Choroid plexus epithelial cell (primary cell): ENCODE data around the gene MPZL2.

ENCODE experiments used
- DNase-seq: peaks from one replicate; pipeline ENCODE4 v3.0.0-alpha.2; 2010; ENCODE audit warnings: low read depth
- H3K4me3 ChIP-seq: 2 replicates; pipeline ENCODE4 v1.5.1; 2011; ENCODE audit warnings: low read depth, mild to moderate bottlenecking, control low read depth, low read length, moderate library complexity
- TF ChIP-seq, protein P1 (sequence below): conservative IDR thresholded peaks from 2 replicates; pipeline ENCODE4 v1.5.1; 2011; ENCODE audit warnings: low read depth, mild to moderate bottlenecking, control low read depth, inconsistent platforms, low read length, moderate library complexity

MPZL2 gene

DNA sequence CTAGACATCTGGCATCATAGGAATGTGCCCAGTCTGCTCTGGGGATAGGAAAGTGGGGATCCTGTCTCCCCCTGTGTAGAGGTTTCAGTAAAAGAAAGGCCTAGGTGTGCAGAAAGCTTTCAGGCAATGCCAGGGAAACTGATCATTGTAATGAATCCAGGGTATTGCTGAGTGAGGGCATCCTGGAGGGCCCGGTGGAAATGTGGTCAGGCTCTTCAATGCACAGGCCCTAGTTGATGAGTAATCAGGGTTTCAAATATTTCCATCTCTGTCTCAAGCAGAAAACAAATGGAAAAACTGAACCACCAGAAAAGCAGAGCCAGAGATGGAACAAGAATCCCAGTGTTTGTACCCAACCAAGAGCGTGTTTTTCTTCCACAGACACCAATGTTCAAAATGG, 42.5 kb upstream of the MPZL2 start:
- H3K4me3 ChIP-seq, result no peak overlapping the region
- DNase-seq, result no peak
- TF ChIP-seq, protein P1, sequence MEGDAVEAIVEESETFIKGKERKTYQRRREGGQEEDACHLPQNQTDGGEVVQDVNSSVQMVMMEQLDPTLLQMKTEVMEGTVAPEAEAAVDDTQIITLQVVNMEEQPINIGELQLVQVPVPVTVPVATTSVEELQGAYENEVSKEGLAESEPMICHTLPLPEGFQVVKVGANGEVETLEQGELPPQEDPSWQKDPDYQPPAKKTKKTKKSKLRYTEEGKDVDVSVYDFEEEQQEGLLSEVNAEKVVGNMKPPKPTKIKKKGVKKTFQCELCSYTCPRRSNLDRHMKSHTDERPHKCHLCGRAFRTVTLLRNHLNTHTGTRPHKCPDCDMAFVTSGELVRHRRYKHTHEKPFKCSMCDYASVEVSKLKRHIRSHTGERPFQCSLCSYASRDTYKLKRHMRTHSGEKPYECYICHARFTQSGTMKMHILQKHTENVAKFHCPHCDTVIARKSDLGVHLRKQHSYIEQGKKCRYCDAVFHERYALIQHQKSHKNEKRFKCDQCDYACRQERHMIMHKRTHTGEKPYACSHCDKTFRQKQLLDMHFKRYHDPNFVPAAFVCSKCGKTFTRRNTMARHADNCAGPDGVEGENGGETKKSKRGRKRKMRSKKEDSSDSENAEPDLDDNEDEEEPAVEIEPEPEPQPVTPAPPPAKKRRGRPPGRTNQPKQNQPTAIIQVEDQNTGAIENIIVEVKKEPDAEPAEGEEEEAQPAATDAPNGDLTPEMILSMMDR, result no peak

DNA sequence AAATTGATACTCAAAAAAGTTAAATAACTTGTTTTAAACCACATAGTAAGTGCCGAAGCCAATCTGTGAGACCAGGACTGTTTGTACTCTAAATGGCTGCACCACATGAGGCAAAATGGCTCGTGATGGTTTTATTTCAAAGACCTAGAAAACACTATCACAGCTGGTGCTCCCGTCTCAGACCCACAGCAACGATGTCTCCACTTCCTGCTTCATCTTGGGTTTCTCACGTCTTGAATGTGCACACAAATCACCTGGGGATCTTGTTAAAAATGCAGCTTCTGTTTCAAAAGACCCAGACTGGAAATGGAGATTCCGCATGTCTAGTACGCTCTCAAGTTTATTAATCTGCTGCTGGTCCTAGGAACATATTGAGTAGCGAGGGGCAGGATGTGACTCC, 41.6 kb upstream of the MPZL2 start:
- no peak for DNase-seq
- no peak overlapping the region for H3K4me3 ChIP-seq
- TF ChIP-seq, protein P1, result no peak

DNA sequence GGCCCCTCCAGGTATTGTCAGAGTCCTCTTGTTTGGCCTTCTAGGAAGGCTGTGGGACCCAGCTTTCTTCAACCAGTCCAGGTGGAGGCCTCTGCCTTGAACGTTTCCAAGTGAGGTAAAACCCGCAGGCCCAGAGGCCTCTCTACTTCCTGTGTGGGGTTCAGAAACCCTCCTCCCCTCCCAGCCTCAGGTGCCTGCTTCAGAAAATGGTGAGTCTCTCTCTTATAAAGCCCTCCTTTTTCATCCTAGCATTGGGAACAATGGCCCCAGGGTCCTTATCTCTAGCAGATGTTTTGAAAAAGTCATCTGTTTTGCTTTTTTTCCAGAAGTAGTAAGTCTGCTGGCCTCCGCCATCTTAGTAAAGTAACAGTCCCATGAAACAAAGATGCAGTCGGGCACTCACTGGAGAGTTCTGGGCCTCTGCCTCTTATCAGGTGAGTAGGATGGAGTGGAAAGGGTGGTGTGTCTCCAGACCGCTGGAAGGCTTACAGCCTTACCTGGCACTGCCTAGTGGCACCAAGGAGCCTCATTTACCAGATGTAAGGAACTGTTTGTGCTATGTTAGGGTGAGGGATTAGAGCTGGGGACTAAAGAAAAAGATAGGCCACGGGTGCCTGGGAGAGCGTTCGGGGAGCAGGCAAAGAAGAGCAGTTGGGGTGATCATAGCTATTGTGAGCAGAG, 40.6 kb upstream of the MPZL2 start, which contains the start of gene CD3E:
Gene CD3E (plus strand): TSS at position 163 of the 681 bp plus-strand sequence. CDS start 223 bp downstream, at position 386.
- TF ChIP-seq, protein P1, result no peak
- no peak for DNase-seq
- no peak within 1 kb of the TSS for H3K4me3 ChIP-seq

DNA sequence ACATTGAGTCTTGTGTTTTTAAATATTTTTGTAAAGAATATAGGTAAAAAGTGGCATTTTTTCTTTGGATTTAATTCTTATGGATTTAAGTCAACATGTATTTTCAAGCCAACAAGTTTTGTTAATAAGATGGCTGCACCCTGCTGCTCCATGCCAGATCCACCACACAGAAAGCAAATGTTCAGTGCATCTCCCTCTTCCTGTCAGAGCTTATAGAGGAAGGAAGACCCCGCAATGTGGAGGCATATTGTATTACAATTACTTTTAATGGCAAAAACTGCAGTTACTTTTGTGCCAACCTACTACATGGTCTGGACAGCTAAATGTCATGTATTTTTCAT, 40.1 kb upstream of the MPZL2 start:
- DNase-seq, result no peak
- no peak overlapping the region for H3K4me3 ChIP-seq

DNA sequence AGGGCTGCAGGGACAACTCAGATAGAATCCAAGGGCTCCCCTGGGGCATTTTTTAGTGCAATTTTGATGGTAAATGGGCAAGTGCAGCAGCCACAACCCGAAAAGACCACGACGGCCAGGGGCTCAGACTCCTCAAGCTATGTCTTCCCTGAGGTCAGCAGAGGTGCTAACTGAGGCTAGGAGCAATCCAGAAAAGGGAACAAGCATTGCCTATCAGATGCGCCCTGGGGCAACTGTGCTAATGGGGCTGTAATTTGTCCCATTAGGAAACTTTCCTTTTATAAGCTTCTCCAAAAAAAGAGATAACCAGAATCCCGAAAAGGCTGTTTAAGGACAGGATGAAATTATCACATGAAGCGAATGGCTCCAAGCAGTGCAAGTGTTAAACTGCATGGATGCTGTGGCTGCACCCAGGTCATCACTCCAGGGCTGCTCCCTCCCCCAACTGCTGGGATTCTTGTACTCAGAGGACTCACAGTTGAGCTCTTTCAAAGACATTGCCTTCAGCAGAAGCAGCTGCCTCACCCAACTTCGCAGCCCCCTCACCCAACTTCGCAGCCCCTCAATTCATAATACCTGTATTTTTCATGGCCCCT, 37.6 kb upstream of the MPZL2 start:
- no peak overlapping the region for H3K4me3 ChIP-seq
- no peak for DNase-seq
- TF ChIP-seq, protein P1, result no peak

More for the DNA sequence above, 40.1 kb upstream of the MPZL2 start:
- TF ChIP-seq, protein P1, result no peak

DNA sequence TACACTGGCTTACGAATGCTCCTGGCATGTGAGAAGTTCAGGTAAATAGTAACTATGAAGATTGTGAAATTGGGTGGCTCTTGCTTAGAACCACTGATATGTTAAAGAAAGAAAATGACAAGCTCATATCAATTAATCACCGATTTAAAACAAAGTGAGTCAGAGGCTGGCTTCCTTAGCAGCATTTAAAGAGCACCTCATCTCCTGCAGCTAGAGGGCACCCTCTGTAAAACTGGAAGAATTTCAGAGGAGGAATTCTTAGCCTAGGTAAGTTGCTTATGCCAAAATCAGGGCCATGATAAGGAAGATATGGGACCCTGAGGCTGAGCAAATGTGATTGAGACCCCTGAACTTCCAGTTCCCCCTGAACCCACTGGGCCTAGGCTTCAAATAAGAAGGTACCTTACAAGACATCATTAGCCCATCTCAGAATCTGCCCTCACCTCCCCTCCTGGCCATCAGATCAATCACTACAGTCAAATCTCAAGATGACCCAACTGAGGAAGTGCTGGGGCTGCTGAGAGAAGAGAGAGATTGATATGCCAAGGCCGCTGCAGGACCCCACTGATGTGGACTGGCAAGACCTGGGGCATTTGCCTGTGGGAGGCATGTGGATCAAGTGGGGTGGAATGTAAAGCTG, 31.8 kb upstream of the MPZL2 start:
- DNase-seq, result peak; percentile 58
- no peak overlapping the region for H3K4me3 ChIP-seq
- TF ChIP-seq, protein P1, result peak; percentile 78
